Measurements from ENCODE around the gene TAF1.
"Not testable (repeated sequence)": the region's sequence is repeated elsewhere in the genome, so short reads cannot be mapped to it uniquely, and the experiment has no call there.

Gene TAF1

DNA sequence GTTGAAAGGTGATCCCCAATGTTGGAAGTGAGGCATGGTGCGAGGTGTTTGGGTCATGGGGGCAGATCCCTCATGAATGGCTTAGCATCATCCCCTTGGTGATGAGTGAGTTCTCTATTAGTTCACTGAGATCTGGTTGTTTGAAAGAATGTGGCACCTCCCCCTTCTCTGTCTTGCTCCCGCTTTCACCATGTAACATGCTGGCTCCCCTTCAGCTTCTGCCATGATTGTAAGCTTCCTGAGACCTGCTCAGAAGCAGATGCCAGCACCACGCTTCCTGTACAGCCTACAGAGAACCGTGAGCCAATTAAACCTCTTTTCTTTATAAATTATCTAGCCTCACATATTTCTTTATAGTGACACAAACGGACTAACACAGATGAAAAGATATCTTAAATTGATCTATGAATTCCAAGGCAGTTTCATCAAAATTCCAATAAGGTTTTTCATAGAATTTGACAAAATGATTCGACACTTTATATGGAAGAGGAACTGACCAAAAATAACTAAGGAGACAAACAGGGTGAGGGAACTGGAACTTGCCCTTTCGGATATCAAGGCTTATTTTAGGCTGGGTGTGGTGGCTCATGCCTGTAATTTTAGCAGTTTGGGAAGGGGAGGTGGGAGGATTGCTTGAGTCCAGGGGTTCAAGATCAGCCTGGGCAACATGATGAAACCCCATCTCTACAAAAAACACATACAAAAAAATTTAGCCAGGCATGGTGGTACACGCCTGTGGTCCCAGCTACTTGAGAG lies 109.8 kb downstream of the TAF1 start:
- H3K4me3 ChIP-seq (ENCODE audit: low read length), result no peak overlapping the region
- no peak overlapping the region for H3K9ac ChIP-seq (ENCODE audit: low read depth, low read length)
- no peak overlapping the region for H3K27ac ChIP-seq (ENCODE audit: low read depth, low read length)
- H3K9me3 ChIP-seq (ENCODE audit: insufficient read depth, low read depth, low read length), result no peaks in the 10 kb centered on the region
- no peaks in the 10 kb centered on the region for H3K36me3 ChIP-seq (ENCODE audit: insufficient read depth, low read length)
- no peaks in the 10 kb centered on the region for H3K4me1 ChIP-seq (ENCODE audit: insufficient read depth, low read length)
- 92% methylated on average over 6 of the region's 8 CpGs for WGBS
- no peaks in the 10 kb centered on the region for H3K27me3 ChIP-seq (ENCODE audit: insufficient read depth, low read length)

GRCh38 chrX:71482228-71482958 lies 116.2 kb downstream of the TAF1 start:
- 99% methylated on average over 3 of the region's 4 CpGs for WGBS
- Histone ChIP-seq H3K9ac (ENCODE audit: low read depth, low read length) (no peak overlapping the region), H3K27me3 (ENCODE audit: insufficient read depth, low read length) (no peaks in the 10 kb centered on the region)

DNA sequence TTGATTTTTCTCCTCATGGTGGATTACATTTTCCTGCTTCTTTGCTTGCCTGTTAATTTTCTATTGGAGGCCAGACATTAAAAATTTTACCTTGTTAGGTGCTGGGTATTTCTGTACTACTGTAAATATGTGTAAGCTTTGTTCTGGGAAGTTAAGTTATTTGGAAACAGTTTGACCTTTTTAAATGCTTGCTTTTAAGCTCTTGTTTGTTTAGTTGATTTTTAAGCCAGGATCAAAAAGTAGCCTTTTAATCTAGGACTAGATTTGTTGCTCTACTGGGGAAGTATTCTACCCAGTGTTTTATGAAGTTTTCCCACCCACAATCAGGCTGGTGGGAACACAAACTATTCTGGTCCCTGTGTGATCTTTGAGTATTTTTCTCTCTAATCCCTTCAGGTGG lies 121.7 kb downstream of the TAF1 start:
- Histone ChIP-seq H3K27ac (ENCODE audit: low read depth, low read length) (no peak overlapping the region), H3K4me3 (ENCODE audit: low read length) (no peak overlapping the region), H3K9ac (ENCODE audit: low read depth, low read length) (no peak overlapping the region), H3K4me1 (ENCODE audit: insufficient read depth, low read length) (no peaks in the 10 kb centered on the region), H3K36me3 (ENCODE audit: insufficient read depth, low read length) (no peaks in the 10 kb centered on the region), H3K27me3 (ENCODE audit: insufficient read depth, low read length) (peaks cover 16% of the 10 kb centered on the region), H3K9me3 (ENCODE audit: insufficient read depth, low read depth, low read length) (no peaks in the 10 kb centered on the region)

More at GRCh38 chrX:71482228-71482958, 116.2 kb downstream of the TAF1 start:
- H3K4me1 ChIP-seq (ENCODE audit: insufficient read depth, low read length), result no peaks in the 10 kb centered on the region
- H3K27ac ChIP-seq (ENCODE audit: low read depth, low read length), result no peak overlapping the region
- no peak overlapping the region for H3K4me3 ChIP-seq (ENCODE audit: low read length)
- no peaks in the 10 kb centered on the region for H3K9me3 ChIP-seq (ENCODE audit: insufficient read depth, low read depth, low read length)
- no peaks in the 10 kb centered on the region for H3K36me3 ChIP-seq (ENCODE audit: insufficient read depth, low read length)

- Histone ChIP-seq H3K4me1 (ENCODE audit: insufficient read depth, low read length) (no peaks in the 10 kb centered on the region), H3K27ac (ENCODE audit: low read depth, low read length) (no peak overlapping the region), H3K9me3 (ENCODE audit: insufficient read depth, low read depth, low read length) (no peaks in the 10 kb centered on the region), H3K4me3 (ENCODE audit: low read length) (no peak overlapping the region), H3K27me3 (ENCODE audit: insufficient read depth, low read length) (peaks cover 21% of the 10 kb centered on the region), H3K9ac (ENCODE audit: low read depth, low read length) (no peak overlapping the region), H3K36me3 (ENCODE audit: insufficient read depth, low read length) (no peaks in the 10 kb centered on the region)
- 92% methylated on average over 5 of the region's 5 CpGs for WGBS
Observed at GRCh38 chrX:71489540-71489939, 123.4 kb downstream of the TAF1 start.

DNA sequence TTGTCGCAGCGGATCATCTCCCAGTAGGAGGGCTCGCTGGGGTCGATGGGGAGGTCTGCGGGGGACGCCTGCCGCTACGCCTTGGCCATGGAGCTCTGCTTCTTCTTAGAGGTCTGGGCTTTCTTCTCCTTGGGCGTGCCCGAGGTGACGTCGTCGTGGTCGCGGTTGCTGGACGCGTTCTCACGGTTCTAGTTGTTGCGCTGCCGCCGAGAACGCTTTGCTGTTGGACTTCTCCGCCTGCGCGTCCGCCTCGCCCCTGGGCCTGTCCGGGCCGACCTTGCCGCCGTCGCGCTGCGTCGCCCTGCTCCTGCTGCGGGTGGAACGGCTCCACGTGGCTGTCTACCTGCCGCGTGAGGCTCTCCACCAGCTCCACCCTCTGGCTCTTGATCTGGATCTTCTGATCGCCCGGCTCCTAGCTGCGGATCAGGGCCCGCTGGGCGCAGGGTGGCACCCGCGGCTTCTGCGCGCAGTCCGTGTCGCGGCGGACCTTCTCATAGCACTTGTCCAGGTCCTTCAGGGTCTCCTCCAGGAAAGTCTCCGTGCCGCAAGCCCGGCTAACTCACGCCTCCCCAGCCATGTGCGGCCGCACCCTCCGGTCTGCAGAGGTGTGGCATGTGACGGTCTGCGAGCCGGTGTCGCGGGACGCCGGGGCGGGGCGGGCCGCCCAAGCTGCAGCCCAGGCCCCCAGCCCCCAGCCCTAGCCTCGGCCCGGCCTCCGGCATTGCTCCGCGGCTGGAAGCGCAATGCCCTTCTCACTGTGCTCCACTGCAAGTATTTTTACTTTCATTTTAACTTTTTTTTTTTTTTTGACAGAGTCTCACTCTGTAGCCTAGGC lies 126.3 kb downstream of the TAF1 start:
- no peak overlapping the region for H3K27ac ChIP-seq (ENCODE audit: low read depth, low read length)
- peak overlapping the region; percentile 26; the same call in 1 of the 2 replicates for H3K9ac ChIP-seq (ENCODE audit: low read depth, low read length)
- H3K36me3 ChIP-seq (ENCODE audit: insufficient read depth, low read length), result no peaks in the 10 kb centered on the region
- H3K27me3 ChIP-seq (ENCODE audit: insufficient read depth, low read length), result peaks cover 21% of the 10 kb centered on the region
- peak overlapping the region; percentile 48 for H3K4me3 ChIP-seq (ENCODE audit: low read length)
- H3K4me1 ChIP-seq (ENCODE audit: insufficient read depth, low read length), result no peaks in the 10 kb centered on the region
- WGBS, result 6% methylated on average over 76 of the region's 76 CpGs
- H3K9me3 ChIP-seq (ENCODE audit: insufficient read depth, low read depth, low read length), result no peaks in the 10 kb centered on the region

DNA sequence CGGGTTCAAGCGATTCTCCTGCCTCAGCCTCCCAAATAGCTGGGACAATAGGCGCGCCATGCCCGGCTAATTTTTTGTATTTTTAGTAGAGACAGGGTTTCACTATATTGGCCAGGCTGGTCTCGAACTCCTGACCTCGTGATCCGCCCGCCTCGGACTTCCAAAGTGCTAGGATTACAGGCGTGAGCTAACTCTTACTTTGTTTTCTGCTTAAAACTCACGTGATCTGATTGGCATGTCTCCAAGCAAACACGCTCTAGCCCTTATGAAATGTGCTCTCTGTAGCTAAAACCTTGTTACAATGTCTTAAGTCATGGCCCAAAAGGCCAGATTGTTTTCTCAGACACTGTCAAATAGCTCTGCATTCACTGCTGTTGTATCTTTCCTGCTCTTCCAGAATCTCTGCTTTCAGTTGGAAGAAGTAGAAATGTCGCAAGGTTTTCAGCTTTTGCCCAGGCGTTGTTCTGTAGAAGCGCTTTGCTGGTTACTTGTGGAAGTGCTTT lies 127.0 kb downstream of the TAF1 start:
- Histone ChIP-seq H3K4me1 (ENCODE audit: insufficient read depth, low read length) (no peaks in the 10 kb centered on the region), H3K4me3 (ENCODE audit: low read length) (no peak overlapping the region), H3K9ac (ENCODE audit: low read depth, low read length) (no peak overlapping the region), H3K27ac (ENCODE audit: low read depth, low read length) (no peak overlapping the region), H3K9me3 (ENCODE audit: insufficient read depth, low read depth, low read length) (no peaks in the 10 kb centered on the region), H3K36me3 (ENCODE audit: insufficient read depth, low read length) (no peaks in the 10 kb centered on the region), H3K27me3 (ENCODE audit: insufficient read depth, low read length) (peaks cover 21% of the 10 kb centered on the region)
- WGBS, result 87% methylated on average over 16 of the region's 16 CpGs

DNA sequence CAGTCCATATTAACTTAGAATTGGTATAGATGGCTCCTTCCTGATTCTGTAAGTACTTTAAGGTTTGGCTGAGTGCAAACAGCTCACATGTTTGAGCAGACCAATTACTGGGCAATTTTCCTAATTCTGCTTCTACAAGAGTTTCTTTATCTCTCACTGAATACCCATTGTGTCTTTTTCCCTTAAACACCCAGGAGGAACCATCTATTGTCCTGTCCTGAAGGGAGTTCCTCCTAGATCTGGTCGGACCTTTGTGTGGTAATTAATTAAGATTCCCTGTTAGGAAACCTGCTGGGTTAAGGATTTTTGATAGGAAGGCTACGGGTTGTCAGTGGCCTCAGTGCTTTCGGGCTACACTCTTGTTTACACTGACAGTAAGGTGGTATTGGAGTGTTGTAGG lies 129.8 kb downstream of the TAF1 start:
- H3K4me3 ChIP-seq (ENCODE audit: low read length); H3K27ac ChIP-seq (ENCODE audit: low read depth, low read length); H3K4me1 ChIP-seq (ENCODE audit: insufficient read depth, low read length); H3K9me3 ChIP-seq (ENCODE audit: insufficient read depth, low read depth, low read length); H3K9ac ChIP-seq (ENCODE audit: low read depth, low read length); H3K36me3 ChIP-seq (ENCODE audit: insufficient read depth, low read length): not testable (repeated sequence)
- H3K27me3 ChIP-seq (ENCODE audit: insufficient read depth, low read length), result peaks cover 20% of the 10 kb centered on the region
- WGBS, result 75% methylated on average over 3 of the region's 3 CpGs

GRCh38 chrX:71496476-71496875 lies 130.3 kb downstream of the TAF1 start:
- no peak overlapping the region for H3K4me3 ChIP-seq (ENCODE audit: low read length)
- 92% methylated on average over 3 of the region's 3 CpGs for WGBS
- no peaks in the 10 kb centered on the region for H3K4me1 ChIP-seq (ENCODE audit: insufficient read depth, low read length)
- H3K27ac ChIP-seq (ENCODE audit: low read depth, low read length), result no peak overlapping the region
- H3K36me3 ChIP-seq (ENCODE audit: insufficient read depth, low read length), result no peaks in the 10 kb centered on the region
- H3K9me3 ChIP-seq (ENCODE audit: insufficient read depth, low read depth, low read length), result no peaks in the 10 kb centered on the region
- H3K9ac ChIP-seq (ENCODE audit: low read depth, low read length), result no peak overlapping the region
- H3K27me3 ChIP-seq (ENCODE audit: insufficient read depth, low read length), result peaks cover 17% of the 10 kb centered on the region

DNA sequence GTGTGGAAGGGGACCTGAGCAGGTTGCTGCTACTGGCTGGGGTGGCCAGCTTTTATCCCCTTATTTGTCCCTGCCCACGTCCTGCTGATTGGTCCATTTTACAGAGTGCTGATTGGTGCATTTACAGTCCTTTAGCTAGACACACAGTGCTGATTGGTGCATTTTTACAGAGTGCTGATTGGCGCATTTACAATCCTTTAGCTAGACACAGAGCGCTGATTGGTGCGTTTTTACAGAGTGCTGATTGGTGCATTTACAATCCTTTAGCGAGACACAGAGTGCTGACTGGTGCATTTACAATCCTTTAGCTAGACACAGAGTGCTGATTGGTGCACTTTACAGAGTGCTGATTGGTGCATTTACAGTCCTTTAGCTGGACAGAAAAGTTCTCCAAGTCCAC lies 135.9 kb downstream of the TAF1 start:
- not testable (repeated sequence) for H3K9me3 ChIP-seq (ENCODE audit: insufficient read depth, low read depth, low read length); H3K4me1 ChIP-seq (ENCODE audit: insufficient read depth, low read length); H3K9ac ChIP-seq (ENCODE audit: low read depth, low read length); H3K27ac ChIP-seq (ENCODE audit: low read depth, low read length); H3K27me3 ChIP-seq (ENCODE audit: insufficient read depth, low read length); H3K36me3 ChIP-seq (ENCODE audit: insufficient read depth, low read length); H3K4me3 ChIP-seq (ENCODE audit: low read length)
- 93% methylated on average over 5 of the region's 5 CpGs for WGBS

- H3K27me3 ChIP-seq (ENCODE audit: insufficient read depth, low read length), result no peaks in the 10 kb centered on the region
- no peak overlapping the region for H3K9ac ChIP-seq (ENCODE audit: low read depth, low read length)
- 100% methylated on average over 1 of the region's 1 CpG for WGBS
- H3K9me3 ChIP-seq (ENCODE audit: insufficient read depth, low read depth, low read length), result no peaks in the 10 kb centered on the region
- H3K4me1 ChIP-seq (ENCODE audit: insufficient read depth, low read length), result no peaks in the 10 kb centered on the region
- H3K27ac ChIP-seq (ENCODE audit: low read depth, low read length), result no peak overlapping the region
- no peak overlapping the region for H3K4me3 ChIP-seq (ENCODE audit: low read length)
- H3K36me3 ChIP-seq (ENCODE audit: insufficient read depth, low read length), result no peaks in the 10 kb centered on the region
Observed at GRCh38 chrX:71504346-71504745, 138.2 kb downstream of the TAF1 start.

- Histone ChIP-seq H3K4me1 (ENCODE audit: insufficient read depth, low read length) (no peaks in the 10 kb centered on the region), H3K9ac (ENCODE audit: low read depth, low read length) (no peak overlapping the region), H3K4me3 (ENCODE audit: low read length) (no peak overlapping the region), H3K27ac (ENCODE audit: low read depth, low read length) (no peak overlapping the region), H3K27me3 (ENCODE audit: insufficient read depth, low read length) (no peaks in the 10 kb centered on the region), H3K36me3 (ENCODE audit: insufficient read depth, low read length) (no peaks in the 10 kb centered on the region), H3K9me3 (ENCODE audit: insufficient read depth, low read depth, low read length) (no peaks in the 10 kb centered on the region)
- WGBS, result 89% methylated on average over 1 of the region's 1 CpG
Observed at GRCh38 chrX:71509289-71509688, 143.1 kb downstream of the TAF1 start.

Data from HUES64 (cell line).